H9 (cell line): Measurements from ENCODE around the gene RBM3. TPM values are rescaled to one million over a fixed set of nuclear protein-coding genes. Genes with fewer than 3 reads are reported as not detected.

Source experiments
- DNase-seq: peaks from one replicate; pipeline ENCODE4 v3.0.0-alpha.2; 2017
- H2AFZ ChIP-seq: one replicate; pipeline ENCODE4 v1.6.1; 2013; ENCODE audit warnings: mild to moderate bottlenecking, low read length, control low read depth, moderate library complexity
- H2AK5ac ChIP-seq: 2 replicates; pipeline ENCODE4 v1.6.1; 2013; ENCODE audit warnings: low read length, control low read depth, mixed read lengths; ENCODE audit not compliant: insufficient read length
- H2BK120ac ChIP-seq: one replicate; pipeline ENCODE4 v1.6.1; 2013; ENCODE audit warnings: low read depth, mild to moderate bottlenecking, low read length, control low read depth, inconsistent platforms; ENCODE audit not compliant: poor library complexity, severe bottlenecking
- H2BK12ac ChIP-seq: 2 replicates; pipeline ENCODE4 v1.6.1; 2013; ENCODE audit warnings: low read length, control low read depth, mixed read lengths, low read depth; ENCODE audit not compliant: insufficient read length
- H2BK15ac ChIP-seq: 2 replicates; pipeline ENCODE4 v1.6.1; 2013; ENCODE audit warnings: low read depth, low read length, control low read depth
- H2BK20ac ChIP-seq: one replicate; pipeline ENCODE4 v1.6.1; 2013; ENCODE audit warnings: low read depth, mild to moderate bottlenecking, low read length, control low read depth, inconsistent platforms; ENCODE audit not compliant: poor library complexity, severe bottlenecking
- H2BK5ac ChIP-seq: 2 replicates; pipeline ENCODE4 v1.6.1; 2013; ENCODE audit warnings: low read length, control low read depth, mixed read lengths; ENCODE audit not compliant: insufficient read length
- H3K14ac ChIP-seq: 2 replicates; pipeline ENCODE4 v1.6.1; 2013; ENCODE audit warnings: low read length, control low read depth; ENCODE audit not compliant: insufficient read depth
- H3K18ac ChIP-seq: 2 replicates; pipeline ENCODE4 v1.6.1; 2013; ENCODE audit warnings: low read depth, mild to moderate bottlenecking, mixed read lengths, low read length, control low read depth; ENCODE audit not compliant: insufficient read length
- H3K23ac ChIP-seq: 2 replicates; pipeline ENCODE4 v1.6.1; 2013; ENCODE audit warnings: low read length, control low read depth, mixed read lengths, low read depth; ENCODE audit not compliant: insufficient read length
- H3K23me2 ChIP-seq: 2 replicates; pipeline ENCODE4 v1.6.1; 2013; ENCODE audit warnings: low read depth, mild to moderate bottlenecking, mixed read lengths, low read length, control low read depth; ENCODE audit not compliant: insufficient read length, poor library complexity, severe bottlenecking
- H3K27ac ChIP-seq: 2 replicates; pipeline ENCODE4 v1.5.1; 2013; ENCODE audit warnings: low read length, control low read depth, mixed read lengths, low read depth; ENCODE audit not compliant: insufficient read length
- H3K27me3 ChIP-seq: 2 replicates; pipeline ENCODE4 v1.6.1; 2013; ENCODE audit warnings: low read length, control low read depth, inconsistent platforms; ENCODE audit not compliant: insufficient read depth
- H3K4ac ChIP-seq: 2 replicates; pipeline ENCODE4 v1.6.1; 2013; ENCODE audit warnings: low read depth, mild to moderate bottlenecking, control low read depth, inconsistent platforms, low read length, moderate library complexity
- H3K4me1 ChIP-seq: 2 replicates; pipeline ENCODE4 v1.6.1; 2013; ENCODE audit warnings: low read length, control low read depth, inconsistent platforms; ENCODE audit not compliant: insufficient read depth
- H3K4me2 ChIP-seq: 2 replicates; pipeline ENCODE4 v1.6.1; 2013; ENCODE audit warnings: low read length, control low read depth, mixed read lengths; ENCODE audit not compliant: insufficient read length, insufficient read depth
- H3K56ac ChIP-seq: 2 replicates; pipeline ENCODE4 v1.6.1; 2013; ENCODE audit warnings: low read depth, mild to moderate bottlenecking, mixed read lengths, low read length, control low read depth; ENCODE audit not compliant: insufficient read length
- H3K79me1 ChIP-seq: 2 replicates; pipeline ENCODE4 v1.6.1; 2013; ENCODE audit warnings: low read depth, mild to moderate bottlenecking, moderate library complexity, low read length, control low read depth, inconsistent platforms; ENCODE audit not compliant: insufficient read depth, poor library complexity, severe bottlenecking
- H3K79me2 ChIP-seq: 2 replicates; pipeline ENCODE4 v1.6.1; 2013; ENCODE audit warnings: low read length, control low read depth, inconsistent platforms; ENCODE audit not compliant: insufficient read depth
- H3K9ac ChIP-seq: 2 replicates; pipeline ENCODE4 v1.6.1; 2013; ENCODE audit warnings: low read length, control low read depth, mixed read lengths; ENCODE audit not compliant: insufficient read length; ENCODE audit errors: extremely low read depth
- H3K9me3 ChIP-seq: one replicate; pipeline ENCODE4 v1.6.1; 2013; ENCODE audit warnings: low read depth, low read length, inconsistent platforms; ENCODE audit not compliant: control insufficient read depth
- H3T11ph ChIP-seq: one replicate; pipeline ENCODE4 v1.6.1; 2013; ENCODE audit warnings: mild to moderate bottlenecking, low read length, control low read depth, inconsistent platforms
- H4K20me1 ChIP-seq: one replicate; pipeline ENCODE4 v1.6.1; 2013; ENCODE audit not compliant: control insufficient read depth, insufficient read length, insufficient read depth
- H4K5ac ChIP-seq: 2 replicates; pipeline ENCODE4 v1.6.1; 2013; ENCODE audit warnings: low read depth, mild to moderate bottlenecking, mixed read lengths, low read length, control low read depth; ENCODE audit not compliant: insufficient read length
- H4K8ac ChIP-seq: replicated peaks from 2 replicates; pipeline ENCODE4 v1.6.1; 2013; ENCODE audit warnings: low read length, control low read depth, mixed read lengths, low read depth; ENCODE audit not compliant: insufficient read length
- H4K91ac ChIP-seq: 2 replicates; pipeline ENCODE4 v1.6.1; 2013; ENCODE audit warnings: low read depth, mild to moderate bottlenecking, moderate library complexity, mixed read lengths, low read length, control low read depth; ENCODE audit not compliant: insufficient read length
- H3K27ac Mint-ChIP-seq, 3 experiments: 2 replicates in 2 of 3; 3 replicates in 1 of 3; pipeline ENCODE4 v1.8.0; 2020 to 2021; ENCODE audit warnings: mixed read lengths in 3 of 3, mild to moderate bottlenecking in 1 of 3, moderate library complexity in 1 of 3
- H3K27me3 Mint-ChIP-seq: 2 replicates; pipeline ENCODE4 v1.8.0; 2021; ENCODE audit warnings: low read depth, mild to moderate bottlenecking, moderate library complexity, mixed read lengths
- H3K36me3 Mint-ChIP-seq, 3 experiments: 2 replicates in 2 of 3; 3 replicates in 1 of 3; pipeline ENCODE4 v1.8.0; 2020 to 2021; ENCODE audit warnings: low read depth in 3 of 3, mixed read lengths in 3 of 3; ENCODE audit not compliant: insufficient read depth in 1 of 3
- H3K4me1 Mint-ChIP-seq, 2 experiments: 2 replicates each; pipeline ENCODE4 v1.8.0; 2020; ENCODE audit warnings: mixed read lengths in 2 of 2
- H3K4me3 Mint-ChIP-seq, 2 experiments: 2 replicates in 1 of 2; 3 replicates in 1 of 2; pipeline ENCODE4 v1.8.0; 2020 to 2021; ENCODE audit warnings: mild to moderate bottlenecking in 2 of 2, mixed read lengths in 2 of 2, moderate library complexity in 1 of 2
- H3K9me3 Mint-ChIP-seq, 2 experiments: 2 replicates in 1 of 2; 3 replicates in 1 of 2; pipeline ENCODE4 v1.8.0; 2020; ENCODE audit warnings: mild to moderate bottlenecking in 2 of 2, mixed read lengths in 2 of 2, moderate library complexity in 1 of 2
- CTCF ChIP-seq: fragments of 200-600 bp; sonication (generic); conservative IDR thresholded peaks from 3 replicates; pipeline ENCODE4 v1.8.0; 2021; ENCODE audit warnings: antibody characterized with exemption, mild to moderate bottlenecking
- WGBS: extraction: QIAGEN DNeasy Blood & Tissue Kit; methylation state at CpG from one replicate; pipeline ENCODE4 v1.1.7; 2013; ENCODE audit warnings: missing lambda C conversion rate, low lambda C conversion rate, mixed read lengths; ENCODE audit not compliant: insufficient read length; ENCODE audit errors: extremely low coverage; 5-methylcytosine and 5-hydroxymethylcytosine counted together
- total RNA-seq: library from RNA; stranded (reverse); gene quantifications from 2 replicates; pipeline ENCODE4 v1.2.1, GENCODE V29; 2021

RBM3 gene
- total RNA-seq, 1 experiment from 2014 or later, result 264 TPM

DNA sequence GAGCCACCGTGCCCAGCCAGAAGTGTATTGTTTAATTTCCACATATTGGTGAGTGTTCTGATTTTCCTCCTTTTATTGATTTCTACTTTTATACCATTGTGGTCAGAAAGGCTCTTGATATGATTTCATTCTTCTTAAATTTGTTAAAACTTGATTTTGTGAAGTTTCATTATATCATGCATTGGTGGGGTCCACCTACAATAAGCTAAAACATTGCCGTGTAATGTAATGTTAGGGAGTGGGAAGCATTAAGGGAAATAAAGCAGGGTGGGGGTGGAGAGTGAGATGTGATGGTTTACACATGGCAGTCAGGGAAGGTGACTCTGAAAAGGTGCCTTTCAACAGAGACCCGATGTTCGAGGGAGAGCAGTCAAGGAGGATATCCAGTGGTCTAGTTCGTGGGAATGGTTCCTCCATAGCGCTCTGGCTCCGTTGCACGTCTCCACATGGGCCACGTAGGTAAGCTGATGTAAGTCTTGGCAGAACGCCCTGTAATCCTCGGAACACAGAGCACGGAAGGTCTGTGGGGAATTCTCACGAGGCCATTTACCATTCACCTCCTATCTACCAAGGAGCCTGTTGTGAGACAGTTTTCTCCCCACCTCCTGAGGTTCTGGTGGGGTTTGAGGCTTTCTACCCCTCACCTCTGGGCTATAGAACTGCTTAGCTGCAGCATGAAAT is 15.3 kb downstream of the RBM3 start:
- Histone ChIP-seq H4K91ac (no peak overlapping the region), H4K20me1 (no peaks in the 10 kb centered on the region), H2BK15ac (no peak overlapping the region), H2AFZ (no peak overlapping the region), H3K4me2 (no peak overlapping the region), H3K9ac (no peak overlapping the region), H3K27ac (no peak overlapping the region), H3T11ph (no peak overlapping the region), H3K79me2 (no peaks in the 10 kb centered on the region), H3K27me3 (no peaks in the 10 kb centered on the region), H3K23ac (no peak overlapping the region), H4K8ac (no peak overlapping the region), H2AK5ac (no peak overlapping the region), H3K79me1 (no peaks in the 10 kb centered on the region), H2BK120ac (no peak overlapping the region), H3K56ac (no peak overlapping the region), H2BK5ac (no peak overlapping the region), H3K4ac (no peak overlapping the region), H2BK12ac (no peak overlapping the region), H3K14ac (no peak overlapping the region), H3K9me3 (peaks cover 29% of the 10 kb centered on the region), H3K23me2 (no peaks in the 10 kb centered on the region), H3K18ac (no peak overlapping the region), H4K5ac (no peak overlapping the region), H3K4me1 (no peaks in the 10 kb centered on the region), H2BK20ac (no peak overlapping the region)
- peaks cover 2% of the 10 kb centered on the region for H3K27me3 Mint-ChIP-seq
- no peaks in the 10 kb centered on the region for H3K4me1 Mint-ChIP-seq
- TF ChIP-seq CTCF, result no peak
- WGBS, result no CpG with 5 or more reads among the region's 13 CpGs
- no peak overlapping the region for H3K27ac Mint-ChIP-seq
- no peak for DNase-seq
- no peak overlapping the region for H3K4me3 Mint-ChIP-seq
- peaks cover 0 to 4% (median 0%) of the 10 kb centered on the region in 3 experiments; a peak in 2 of 7 replicates for H3K36me3 Mint-ChIP-seq
- peaks cover 68 to 75% of the 10 kb centered on the region in 2 experiments for H3K9me3 Mint-ChIP-seq
